Caco-2 (cell line): ENCODE results near the gene HTATIP2. TPM values are rescaled to one million over a fixed set of nuclear protein-coding genes. Genes with fewer than 3 reads are reported as not detected.

ENCODE experiments used
- BruUV-seq: library from RNA; stranded (reverse); fragments of 400-500 nt; replicated peaks from 2 replicates; lab custom pipeline; 2021; lab: Mats Ljungman, UMichigan
- CTCF ChIA-PET: fragments of 300-600 bp; sonication (Branson Sonifier 250); formaldehyde crosslinking; loops from one replicate; lab custom pipeline; 2022; ENCODE audit warnings: antibody characterized with exemption; lab: Charles Lee
- POLR2A ChIA-PET: fragments of 300-600 bp; sonication (Branson Sonifier 250); formaldehyde crosslinking; loops from one replicate; lab custom pipeline; 2022; ENCODE audit warnings: antibody characterized with exemption; lab: Charles Lee
- DNase-seq, 2 experiments: peaks; one replicate each; pipeline versions ENCODE4 v3.0.0 to v3.0.0-alpha.2; 2020 to 2022
- H3K27me3 ChIP-seq: replicated peaks from 2 replicates; pipeline ENCODE4 v1.6.0; 2011; ENCODE audit warnings: low read length; ENCODE audit not compliant: control insufficient read depth, insufficient read depth
- H3K36me3 ChIP-seq: 2 replicates; pipeline ENCODE4 v1.5.1; 2011; ENCODE audit warnings: low read length; ENCODE audit not compliant: control insufficient read depth, insufficient read depth
- H3K4me1 ChIP-seq: fragments of 250-450 bp; sonication (Bioruptor Pico); 2 replicates; pipeline ENCODE4 v1.5.1; 2020; ENCODE audit warnings: mild to moderate bottlenecking
- H3K4me3 ChIP-seq: 2 replicates; pipeline ENCODE4 v1.5.1; 2011; ENCODE audit warnings: low read depth, mild to moderate bottlenecking, control low read depth, low read length
- H3K9me3 ChIP-seq: fragments of 250-450 bp; sonication (Bioruptor Pico); 2 replicates; pipeline ENCODE4 v1.5.1; 2020; ENCODE audit warnings: mild to moderate bottlenecking, moderate library complexity
- H3K27ac Mint-ChIP-seq: one replicate; pipeline ENCODE4 v1.8.0; 2022; ENCODE audit warnings: mixed read lengths; ENCODE audit not compliant: unreplicated experiment
- H3K27me3 Mint-ChIP-seq: one replicate; pipeline ENCODE4 v1.8.0; 2022; ENCODE audit warnings: mixed read lengths; ENCODE audit not compliant: insufficient read depth, unreplicated experiment
- H3K36me3 Mint-ChIP-seq: one replicate; pipeline ENCODE4 v1.8.0; 2022; ENCODE audit warnings: mild to moderate bottlenecking, mixed read lengths; ENCODE audit not compliant: insufficient read depth, unreplicated experiment
- H3K4me1 Mint-ChIP-seq: one replicate; pipeline ENCODE4 v1.8.0; 2022; ENCODE audit warnings: low read depth, mixed read lengths; ENCODE audit not compliant: unreplicated experiment
- H3K4me3 Mint-ChIP-seq: one replicate; pipeline ENCODE4 v1.8.0; 2022; ENCODE audit warnings: mild to moderate bottlenecking, moderate library complexity, mixed read lengths; ENCODE audit not compliant: unreplicated experiment
- H3K9me3 Mint-ChIP-seq: one replicate; pipeline ENCODE4 v1.8.0; 2022; ENCODE audit warnings: mixed read lengths; ENCODE audit not compliant: unreplicated experiment
- intact Hi-C: fragments of 100-400 bp; cut with micrococcal nuclease; formaldehyde crosslinking; loops from one replicate; pipeline ENCODE4 v1.10.0; 2022; ENCODE audit not compliant: unreplicated experiment
- total RNA-seq: library from RNA; stranded (reverse); gene quantifications from 2 replicates; pipeline ENCODE4 v1.2.3, GENCODE V29; 2022
- TF ChIP-seq, protein P1 (sequence below), 2 experiments: fragments of 200-600 bp in 1 of 2; IDR thresholded peaks; 1 replicate in 1 of 2; 2 replicates in 1 of 2; pipeline versions ENCODE4 v1.5.1 to v1.8.0; 2011 to 2022; ENCODE audit warnings: antibody characterized with exemption in 1 of 2, control low read depth in 1 of 2, inconsistent platforms in 1 of 2, low read depth in 1 of 2, low read length in 1 of 2, mild to moderate bottlenecking in 1 of 2, moderate library complexity in 1 of 2; ENCODE audit not compliant: insufficient read depth in 1 of 2, severe bottlenecking in 1 of 2, unreplicated experiment in 1 of 2

HTATIP2 gene
- total RNA-seq, 1 experiment from 2014 or later, result 87.9 TPM

DNA sequence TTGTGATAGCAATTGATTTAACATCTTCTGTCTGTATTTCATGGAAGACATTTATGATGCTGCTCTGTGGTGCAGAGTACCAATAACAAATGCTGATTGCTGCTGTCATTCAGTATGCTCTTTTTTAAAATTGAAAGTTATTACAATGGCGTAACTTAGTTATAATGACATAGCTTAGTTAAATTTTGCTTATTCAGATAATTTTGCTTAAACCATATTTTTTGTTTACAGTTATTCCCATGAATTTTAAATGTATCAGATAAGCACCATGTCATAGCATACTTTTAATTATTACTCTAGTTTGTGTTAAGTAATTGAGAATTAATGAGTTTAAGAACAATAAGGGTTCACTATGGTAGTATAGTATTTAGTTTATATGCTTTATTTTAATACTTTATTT lies 39.5 kb downstream of the HTATIP2 start:
- Histone ChIP-seq H3K36me3 (no peaks in the 10 kb centered on the region), H3K9me3 (no peaks in the 10 kb centered on the region), H3K27me3 (no peaks in the 10 kb centered on the region), H3K4me3 (no peak overlapping the region), H3K4me1 (no peaks in the 10 kb centered on the region)
- BruUV-seq, result no TSS peak
- H3K9me3 Mint-ChIP-seq, result no peaks in the 10 kb centered on the region
- H3K36me3 Mint-ChIP-seq, result peaks cover 29% of the 10 kb centered on the region
- H3K4me3 Mint-ChIP-seq, result no peak overlapping the region
- no peaks in the 10 kb centered on the region for H3K4me1 Mint-ChIP-seq
- TF ChIP-seq, protein P1, sequence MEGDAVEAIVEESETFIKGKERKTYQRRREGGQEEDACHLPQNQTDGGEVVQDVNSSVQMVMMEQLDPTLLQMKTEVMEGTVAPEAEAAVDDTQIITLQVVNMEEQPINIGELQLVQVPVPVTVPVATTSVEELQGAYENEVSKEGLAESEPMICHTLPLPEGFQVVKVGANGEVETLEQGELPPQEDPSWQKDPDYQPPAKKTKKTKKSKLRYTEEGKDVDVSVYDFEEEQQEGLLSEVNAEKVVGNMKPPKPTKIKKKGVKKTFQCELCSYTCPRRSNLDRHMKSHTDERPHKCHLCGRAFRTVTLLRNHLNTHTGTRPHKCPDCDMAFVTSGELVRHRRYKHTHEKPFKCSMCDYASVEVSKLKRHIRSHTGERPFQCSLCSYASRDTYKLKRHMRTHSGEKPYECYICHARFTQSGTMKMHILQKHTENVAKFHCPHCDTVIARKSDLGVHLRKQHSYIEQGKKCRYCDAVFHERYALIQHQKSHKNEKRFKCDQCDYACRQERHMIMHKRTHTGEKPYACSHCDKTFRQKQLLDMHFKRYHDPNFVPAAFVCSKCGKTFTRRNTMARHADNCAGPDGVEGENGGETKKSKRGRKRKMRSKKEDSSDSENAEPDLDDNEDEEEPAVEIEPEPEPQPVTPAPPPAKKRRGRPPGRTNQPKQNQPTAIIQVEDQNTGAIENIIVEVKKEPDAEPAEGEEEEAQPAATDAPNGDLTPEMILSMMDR (IDR thresholded peaks at IDR 0.05; ENCODE audit: insufficient read depth in 1 of 2, low read depth in 1 of 2, low read length in 1 of 2, severe bottlenecking in 1 of 2, unreplicated experiment in 1 of 2), result no peak
- ChIA-PET POLR2A (no interaction called here), CTCF (no interaction called here)
- no peaks in the 10 kb centered on the region for H3K27me3 Mint-ChIP-seq
- H3K27ac Mint-ChIP-seq, result no peak overlapping the region
- intact Hi-C loops, result no loop called here
- DNase-seq, result no peak

DNA sequence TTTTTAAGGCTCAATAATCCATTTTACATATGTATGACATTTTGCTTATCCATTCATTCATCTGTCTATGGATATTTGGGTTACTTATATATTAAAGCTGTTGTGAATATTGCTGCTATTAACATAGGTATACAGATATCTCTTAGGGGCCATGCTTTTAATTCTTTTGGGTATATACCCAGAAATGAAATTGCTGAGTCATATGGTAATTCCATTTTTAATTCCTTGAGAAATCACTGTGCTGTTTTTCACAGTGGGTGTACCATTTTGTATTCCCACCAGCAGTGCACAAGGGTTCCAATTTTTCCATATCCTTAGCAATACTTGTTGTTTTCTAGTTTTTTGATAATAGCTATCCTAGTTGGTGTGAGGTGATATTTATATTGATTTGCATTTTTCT lies 43.0 kb downstream of the HTATIP2 start:
- Histone ChIP-seq H3K4me3 (no peak overlapping the region), H3K9me3 (no peaks in the 10 kb centered on the region), H3K27me3 (no peaks in the 10 kb centered on the region), H3K36me3 (no peaks in the 10 kb centered on the region), H3K4me1 (no peaks in the 10 kb centered on the region)
- no TSS peak for BruUV-seq
- TF ChIP-seq, protein P1 (IDR thresholded peaks at IDR 0.05; ENCODE audit: insufficient read depth in 1 of 2, low read depth in 1 of 2, low read length in 1 of 2, severe bottlenecking in 1 of 2, unreplicated experiment in 1 of 2), result no peak
- Mint-ChIP-seq H3K4me1 (no peaks in the 10 kb centered on the region), H3K36me3 (peaks cover 28% of the 10 kb centered on the region), H3K9me3 (no peaks in the 10 kb centered on the region), H3K27ac (no peak overlapping the region), H3K4me3 (no peak overlapping the region), H3K27me3 (no peaks in the 10 kb centered on the region)
- no peak for DNase-seq
- CTCF ChIA-PET, result no interaction called here
- POLR2A ChIA-PET, result no interaction called here
- intact Hi-C loops, result no loop called here

DNA sequence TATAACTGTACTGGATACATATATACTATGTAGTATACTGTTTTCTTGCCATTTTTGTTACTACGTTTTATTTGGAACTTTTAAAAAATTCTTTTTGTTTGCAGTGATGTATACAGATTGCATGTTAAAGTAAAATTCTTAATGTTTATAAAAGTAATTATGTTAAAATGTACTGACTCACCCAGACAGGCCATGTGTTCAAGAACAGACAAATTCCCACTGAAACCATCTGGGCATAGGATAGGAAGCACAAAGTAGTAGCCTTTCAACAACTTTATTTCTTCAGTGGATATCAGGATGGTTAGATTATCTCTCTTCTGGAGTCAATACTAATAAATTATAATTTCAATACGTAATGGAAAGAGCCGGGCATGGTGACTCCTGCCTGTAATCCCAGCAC lies 43.8 kb downstream of the HTATIP2 start:
- Mint-ChIP-seq H3K4me3 (no peak overlapping the region), H3K4me1 (no peaks in the 10 kb centered on the region), H3K27ac (no peak overlapping the region), H3K36me3 (peaks cover 21% of the 10 kb centered on the region), H3K27me3 (no peaks in the 10 kb centered on the region), H3K9me3 (no peaks in the 10 kb centered on the region)
- Histone ChIP-seq H3K9me3 (no peaks in the 10 kb centered on the region), H3K4me1 (no peaks in the 10 kb centered on the region), H3K4me3 (no peak overlapping the region), H3K27me3 (no peaks in the 10 kb centered on the region), H3K36me3 (no peaks in the 10 kb centered on the region)
- ChIA-PET POLR2A (no interaction called here), CTCF (no interaction called here)
- TF ChIP-seq, protein P1 (IDR thresholded peaks at IDR 0.05; ENCODE audit: insufficient read depth in 1 of 2, low read depth in 1 of 2, low read length in 1 of 2, severe bottlenecking in 1 of 2, unreplicated experiment in 1 of 2), result no peak
- no peak for DNase-seq
- intact Hi-C loops, result no loop called here
- no TSS peak for BruUV-seq
